Osteoblast (primary cell): Measurements from ENCODE around the gene APLP2. TPM values are rescaled to one million over a fixed set of nuclear protein-coding genes. Genes with fewer than 3 reads are reported as not detected.

Experiments used
- DNase-seq: peaks from one replicate; pipeline ENCODE4 v3.0.0; 2011; ENCODE audit warnings: low spot score, mixed read lengths; ENCODE audit not compliant: insufficient read length; ENCODE audit errors: missing footprints
- H2AFZ ChIP-seq: 2 replicates; pipeline ENCODE4 v1.6.0; 2011; ENCODE audit warnings: mild to moderate bottlenecking, low read length
- H3K27ac ChIP-seq: 2 replicates; pipeline ENCODE4 v1.5.1; 2011; ENCODE audit warnings: mild to moderate bottlenecking, low read depth, low read length, moderate library complexity
- H3K27me3 ChIP-seq: 2 replicates; pipeline ENCODE4 v1.6.0; 2012; ENCODE audit warnings: mild to moderate bottlenecking, control low read depth, inconsistent platforms, low read length, moderate library complexity; ENCODE audit not compliant: insufficient read depth
- H3K36me3 ChIP-seq: 2 replicates; pipeline ENCODE4 v1.5.1; 2011; ENCODE audit warnings: mild to moderate bottlenecking, low read length, control low read depth, moderate library complexity; ENCODE audit not compliant: insufficient read depth
- H3K4me1 ChIP-seq: 2 replicates; pipeline ENCODE4 v1.5.1; 2011; ENCODE audit warnings: mild to moderate bottlenecking, low read length, control low read depth, moderate library complexity; ENCODE audit not compliant: insufficient read depth
- H3K4me2 ChIP-seq: 2 replicates; pipeline ENCODE4 v1.6.0; 2011; ENCODE audit warnings: mild to moderate bottlenecking, low read length; ENCODE audit not compliant: insufficient read depth
- H3K4me3 ChIP-seq: fragments of 200-600 bp; sonication (generic); 3 replicates; pipeline ENCODE4 v1.5.1; 2012; ENCODE audit warnings: mild to moderate bottlenecking, low read length, inconsistent platforms; ENCODE audit not compliant: insufficient read depth
- H3K79me2 ChIP-seq: 2 replicates; pipeline ENCODE4 v1.6.0; 2012; ENCODE audit warnings: mild to moderate bottlenecking, low read length, control low read depth, inconsistent platforms; ENCODE audit not compliant: insufficient read depth
- H3K9me3 ChIP-seq: 2 replicates; pipeline ENCODE4 v1.5.1; 2011; ENCODE audit warnings: low read depth, low read length, control low read depth
- H4K20me1 ChIP-seq: 2 replicates; pipeline ENCODE4 v1.6.0; 2012; ENCODE audit warnings: mild to moderate bottlenecking, low read length, control low read depth; ENCODE audit not compliant: insufficient read depth
- total RNA-seq: library from RNA; depleted of rRNA; stranded (reverse); fragments of >200 nt; gene quantifications from 2 replicates; pipeline ENCODE4 v1.2.3, GENCODE V29; 2012
- TF ChIP-seq, protein P1 (sequence below): IDR thresholded peaks from 2 replicates; pipeline ENCODE4 v1.5.1; 2011; ENCODE audit warnings: mild to moderate bottlenecking, low read depth, low read length, moderate library complexity; ENCODE audit errors: extremely low read depth

APLP2 gene
- total RNA-seq, 1 donor, result 331 TPM

DNA sequence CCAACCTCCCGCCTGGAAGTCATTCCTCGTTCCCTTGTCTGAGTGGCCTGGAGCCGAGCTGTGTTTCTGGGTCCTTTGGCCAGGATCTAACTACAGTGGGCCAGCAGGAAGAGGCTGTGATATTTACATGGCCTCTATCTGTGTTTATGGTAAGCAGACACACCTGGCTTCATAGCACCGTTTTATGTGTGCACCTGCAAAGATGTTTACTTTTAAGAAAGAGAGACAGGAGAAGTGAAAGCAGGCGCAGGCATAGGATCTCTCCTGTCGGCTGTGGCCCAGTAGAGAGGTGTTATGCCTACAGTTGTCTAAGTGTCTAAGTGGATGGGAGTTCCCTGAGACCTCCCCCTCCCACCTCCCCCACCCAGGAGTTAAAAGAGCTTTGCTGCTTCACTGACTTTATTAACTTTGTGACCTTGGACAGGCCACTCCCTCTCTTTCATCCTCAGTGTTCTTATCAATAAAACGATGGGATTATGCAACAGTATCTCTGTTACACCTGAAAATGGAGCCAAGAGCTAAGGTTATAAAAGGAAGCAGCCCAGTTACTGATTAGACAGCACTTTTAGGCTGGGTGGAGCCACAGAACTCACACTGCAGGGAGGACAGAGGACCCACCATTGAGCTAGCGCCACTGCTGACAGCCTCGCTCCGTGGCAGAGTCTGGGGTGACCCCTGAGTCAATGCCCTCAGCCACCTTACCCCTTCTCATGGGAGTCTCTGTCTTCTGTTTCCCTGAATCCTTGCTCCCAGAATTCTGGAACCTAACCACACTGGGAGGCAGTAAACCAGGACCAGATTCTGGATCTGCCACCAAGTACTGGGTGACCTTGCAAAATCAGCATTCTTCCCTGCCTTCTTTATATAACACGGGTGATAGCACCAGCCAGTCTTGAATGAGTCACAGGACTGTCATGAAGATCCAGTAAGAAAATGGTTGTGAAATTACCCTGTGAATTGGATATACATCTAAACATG, 111.9 kb downstream of the APLP2 start:
- peak; percentile 92 for DNase-seq
- Histone ChIP-seq H3K27me3 (peaks cover 24% of the 10 kb centered on the region), H3K79me2 (no peaks in the 10 kb centered on the region), H2AFZ (no peak overlapping the region), H3K36me3 (no peaks in the 10 kb centered on the region), H3K4me3 (no peak overlapping the region), H3K4me1 (peaks cover 10% of the 10 kb centered on the region), H4K20me1 (no peaks in the 10 kb centered on the region), H3K27ac (no peak overlapping the region), H3K4me2 (no peak overlapping the region), H3K9me3 (no peaks in the 10 kb centered on the region)
- TF ChIP-seq, protein P1, sequence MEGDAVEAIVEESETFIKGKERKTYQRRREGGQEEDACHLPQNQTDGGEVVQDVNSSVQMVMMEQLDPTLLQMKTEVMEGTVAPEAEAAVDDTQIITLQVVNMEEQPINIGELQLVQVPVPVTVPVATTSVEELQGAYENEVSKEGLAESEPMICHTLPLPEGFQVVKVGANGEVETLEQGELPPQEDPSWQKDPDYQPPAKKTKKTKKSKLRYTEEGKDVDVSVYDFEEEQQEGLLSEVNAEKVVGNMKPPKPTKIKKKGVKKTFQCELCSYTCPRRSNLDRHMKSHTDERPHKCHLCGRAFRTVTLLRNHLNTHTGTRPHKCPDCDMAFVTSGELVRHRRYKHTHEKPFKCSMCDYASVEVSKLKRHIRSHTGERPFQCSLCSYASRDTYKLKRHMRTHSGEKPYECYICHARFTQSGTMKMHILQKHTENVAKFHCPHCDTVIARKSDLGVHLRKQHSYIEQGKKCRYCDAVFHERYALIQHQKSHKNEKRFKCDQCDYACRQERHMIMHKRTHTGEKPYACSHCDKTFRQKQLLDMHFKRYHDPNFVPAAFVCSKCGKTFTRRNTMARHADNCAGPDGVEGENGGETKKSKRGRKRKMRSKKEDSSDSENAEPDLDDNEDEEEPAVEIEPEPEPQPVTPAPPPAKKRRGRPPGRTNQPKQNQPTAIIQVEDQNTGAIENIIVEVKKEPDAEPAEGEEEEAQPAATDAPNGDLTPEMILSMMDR, result no peak

DNA sequence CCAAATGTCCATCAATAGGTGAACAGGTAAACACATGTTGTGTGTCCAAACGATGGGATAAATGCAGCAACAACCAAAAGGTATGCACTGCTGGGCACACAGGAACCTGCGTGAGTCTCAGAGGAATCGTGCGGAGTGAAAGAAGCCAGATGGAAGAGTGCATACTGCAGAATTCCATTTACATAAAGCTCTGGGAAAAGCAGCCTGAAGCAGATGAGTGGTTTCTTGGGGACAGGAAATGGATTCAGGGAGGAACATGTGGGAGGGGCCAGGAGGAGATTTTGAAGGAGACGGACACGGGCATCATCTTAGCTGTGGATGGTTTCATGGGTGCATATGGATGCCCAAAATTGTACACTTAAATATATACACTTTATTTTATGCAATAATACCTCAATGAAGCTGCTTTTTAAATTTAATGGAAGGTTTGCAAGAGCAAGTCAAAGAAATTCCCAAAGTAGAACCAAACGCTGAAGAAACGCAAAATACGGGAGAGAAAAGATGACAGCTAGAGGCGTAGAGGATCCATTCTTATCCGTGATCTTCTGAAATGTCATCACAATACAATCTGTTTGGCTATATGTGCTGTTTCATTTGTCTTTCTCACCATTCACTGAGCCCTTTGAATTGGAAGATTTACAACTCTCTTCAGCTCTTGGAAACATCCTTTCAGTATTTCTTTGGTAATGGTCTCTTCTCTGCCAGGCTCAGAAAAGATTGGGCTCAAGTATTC, 114.3 kb downstream of the APLP2 start:
- Histone ChIP-seq H2AFZ (no peak overlapping the region), H3K27ac (no peak overlapping the region), H3K4me2 (no peak overlapping the region), H3K79me2 (no peaks in the 10 kb centered on the region), H3K27me3 (peaks cover 17% of the 10 kb centered on the region), H4K20me1 (no peaks in the 10 kb centered on the region), H3K9me3 (no peaks in the 10 kb centered on the region), H3K36me3 (no peaks in the 10 kb centered on the region), H3K4me3 (no peak overlapping the region), H3K4me1 (peaks cover 10% of the 10 kb centered on the region)
- no peak for DNase-seq
- TF ChIP-seq, protein P1, result no peak

DNA sequence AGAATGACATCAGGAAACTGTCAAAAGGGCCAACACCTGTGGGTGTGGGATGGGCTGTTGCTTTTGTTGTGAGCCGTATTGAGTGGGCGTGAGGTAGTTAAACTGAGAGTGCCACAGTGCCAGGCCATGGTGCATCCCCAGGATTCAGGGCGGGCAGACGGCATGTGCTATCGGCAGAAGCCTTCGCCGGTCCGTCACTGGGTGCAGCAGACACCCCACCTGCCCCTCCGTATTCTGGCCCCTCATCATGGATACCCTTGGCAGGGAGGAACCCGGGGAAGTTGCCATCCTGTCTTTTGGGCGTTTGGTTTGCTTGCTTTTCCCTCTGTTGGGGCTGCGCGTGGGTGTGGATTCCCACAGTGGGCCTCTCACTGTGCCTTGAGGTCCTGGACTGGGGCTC, 117.4 kb downstream of the APLP2 start:
- DNase-seq, result peak; percentile 48
- H3K27ac ChIP-seq, result no peak overlapping the region
- no peak overlapping the region for H3K4me2 ChIP-seq
- H3K9me3 ChIP-seq, result no peaks in the 10 kb centered on the region
- TF ChIP-seq, protein P1, result no peak
- H3K4me1 ChIP-seq, result peaks cover 4% of the 10 kb centered on the region
- no peaks in the 10 kb centered on the region for H4K20me1 ChIP-seq
- H3K36me3 ChIP-seq, result no peaks in the 10 kb centered on the region
- no peak overlapping the region for H2AFZ ChIP-seq
- no peaks in the 10 kb centered on the region for H3K79me2 ChIP-seq
- H3K27me3 ChIP-seq, result peaks cover 15% of the 10 kb centered on the region
- no peak overlapping the region for H3K4me3 ChIP-seq

DNA sequence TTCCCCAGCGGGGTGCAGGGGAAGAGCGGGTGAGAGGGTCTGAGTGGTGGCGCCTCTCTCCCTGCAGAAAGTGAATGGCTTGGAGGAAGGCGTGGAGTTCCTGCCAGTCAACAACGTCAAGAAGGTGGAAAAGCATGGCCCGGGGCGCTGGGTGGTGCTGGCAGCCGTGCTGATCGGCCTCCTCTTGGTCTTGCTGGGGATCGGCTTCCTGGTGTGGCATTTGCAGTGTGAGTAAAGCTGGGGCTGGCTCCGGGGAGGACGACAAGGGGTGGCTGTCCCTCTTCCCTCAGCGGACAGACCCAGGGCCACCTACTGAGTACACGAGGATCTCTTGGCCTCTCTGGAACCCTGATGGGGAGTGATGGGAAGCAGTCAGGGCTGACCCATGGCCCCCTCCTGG, 118.4 kb downstream of the APLP2 start:
- H3K4me3 ChIP-seq, result no peak overlapping the region
- peak; percentile 59 for DNase-seq
- H2AFZ ChIP-seq, result no peak overlapping the region
- H3K36me3 ChIP-seq, result no peaks in the 10 kb centered on the region
- H3K27me3 ChIP-seq, result peaks cover 18% of the 10 kb centered on the region
- H3K4me1 ChIP-seq, result no peaks in the 10 kb centered on the region
- TF ChIP-seq, protein P1, result no peak
- H3K9me3 ChIP-seq, result no peaks in the 10 kb centered on the region
- H3K4me2 ChIP-seq, result no peak overlapping the region
- H3K27ac ChIP-seq, result no peak overlapping the region
- no peaks in the 10 kb centered on the region for H4K20me1 ChIP-seq
- H3K79me2 ChIP-seq, result no peaks in the 10 kb centered on the region
